CD4-positive, CD25-positive, alpha-beta regulatory T cell (primary cell): ENCODE data around the gene MFSD11. TPM values are rescaled to one million over a fixed set of nuclear protein-coding genes. Genes with fewer than 3 reads are reported as not detected.
A peak's percentile ranks its signal among the peaks of the same experiment; 100 is the strongest.
"Not testable (repeated sequence)": the region's sequence is repeated elsewhere in the genome, so short reads cannot be mapped to it uniquely, and the experiment has no call there.

Source experiments
- ATAC-seq, 2 donors: fragments of 150-1000 bp; cut with Tn5 transposase; one replicate each; pipeline ENCODE4 v1.10.0; 2021; ENCODE audit warnings: low read depth in 2 of 2, moderate number of reproducible peaks in 2 of 2, moderate library complexity in 1 of 2
- DNase-seq, 3 donors: peaks; one replicate each; pipeline versions ENCODE4 v3.0.0 to v3.0.0-alpha.2; 2012 to 2022; ENCODE audit warnings: mixed read lengths in 1 of 3
- H3K27ac ChIP-seq: one replicate; pipeline ENCODE4 v1.7.0; 2013; ENCODE audit warnings: mild to moderate bottlenecking, low read length; ENCODE audit not compliant: insufficient read depth, poor library complexity, severe bottlenecking
- H3K27me3 ChIP-seq: one replicate; pipeline ENCODE4 v1.7.0; 2013; ENCODE audit warnings: low read length; ENCODE audit not compliant: control insufficient read depth, insufficient read depth
- H3K36me3 ChIP-seq: one replicate; pipeline ENCODE4 v1.7.0; 2013; ENCODE audit warnings: mild to moderate bottlenecking, low read length, moderate library complexity; ENCODE audit not compliant: control insufficient read depth, insufficient read depth
- H3K4me1 ChIP-seq: 2 replicates; pipeline ENCODE4 v1.7.0; 2013; ENCODE audit warnings: mild to moderate bottlenecking, low read length; ENCODE audit not compliant: insufficient read depth, control insufficient read depth, poor library complexity, severe bottlenecking
- H3K4me3 ChIP-seq: one replicate; pipeline ENCODE4 v1.7.0; 2013; ENCODE audit warnings: low read depth, mild to moderate bottlenecking, low read length, moderate library complexity
- H3K9me3 ChIP-seq, 2 experiments: 1 replicate in 1 of 2; 2 replicates in 1 of 2; pipeline ENCODE4 v1.7.0; 2013; ENCODE audit warnings: low read length in 2 of 2, mild to moderate bottlenecking in 1 of 2, moderate library complexity in 1 of 2; ENCODE audit not compliant: control insufficient read depth in 2 of 2
- H3K27ac Mint-ChIP-seq, 3 donors: one replicate each; pipeline ENCODE4 v1.8.0; 2020 to 2022; ENCODE audit warnings: mild to moderate bottlenecking in 3 of 3, mixed read lengths in 3 of 3, moderate library complexity in 2 of 3
- H3K27me3 Mint-ChIP-seq: one replicate; pipeline ENCODE4 v1.8.0; 2022; ENCODE audit warnings: mild to moderate bottlenecking, mixed read lengths
- H3K36me3 Mint-ChIP-seq: one replicate; pipeline ENCODE4 v1.8.0; 2020; ENCODE audit warnings: mixed read lengths
- H3K4me1 Mint-ChIP-seq, 4 donors: one replicate each; pipeline ENCODE4 v1.8.0; 2020 to 2022; ENCODE audit warnings: mixed read lengths in 4 of 4, mild to moderate bottlenecking in 1 of 4
- H3K4me3 Mint-ChIP-seq, 4 donors: one replicate each; pipeline ENCODE4 v1.8.0; 2020 to 2022; ENCODE audit warnings: mild to moderate bottlenecking in 4 of 4, mixed read lengths in 4 of 4, moderate library complexity in 3 of 4
- H3K9me3 Mint-ChIP-seq, 7 donors: one replicate each; pipeline ENCODE4 v1.8.0; 2020 to 2022; ENCODE audit warnings: mixed read lengths in 7 of 7, mild to moderate bottlenecking in 3 of 7, moderate library complexity in 2 of 7
- polyA plus RNA-seq, 4 donors: library from polyadenylated mRNA; unstranded; fragments of 300-500 nt; fragmentation: Illumina TruSeq; gene quantifications; one replicate each; pipeline ENCODE4 v1.2.3, GENCODE V29; 2021
- total RNA-seq: library from RNA; stranded (reverse); gene quantifications from one replicate; pipeline ENCODE4 v1.2.3, GENCODE V29; 2022

MFSD11 gene
- total and polyA plus RNA-seq, 5 donors from 2014 or later, result 22.3 to 45.6 (median 26.8) TPM

DNA sequence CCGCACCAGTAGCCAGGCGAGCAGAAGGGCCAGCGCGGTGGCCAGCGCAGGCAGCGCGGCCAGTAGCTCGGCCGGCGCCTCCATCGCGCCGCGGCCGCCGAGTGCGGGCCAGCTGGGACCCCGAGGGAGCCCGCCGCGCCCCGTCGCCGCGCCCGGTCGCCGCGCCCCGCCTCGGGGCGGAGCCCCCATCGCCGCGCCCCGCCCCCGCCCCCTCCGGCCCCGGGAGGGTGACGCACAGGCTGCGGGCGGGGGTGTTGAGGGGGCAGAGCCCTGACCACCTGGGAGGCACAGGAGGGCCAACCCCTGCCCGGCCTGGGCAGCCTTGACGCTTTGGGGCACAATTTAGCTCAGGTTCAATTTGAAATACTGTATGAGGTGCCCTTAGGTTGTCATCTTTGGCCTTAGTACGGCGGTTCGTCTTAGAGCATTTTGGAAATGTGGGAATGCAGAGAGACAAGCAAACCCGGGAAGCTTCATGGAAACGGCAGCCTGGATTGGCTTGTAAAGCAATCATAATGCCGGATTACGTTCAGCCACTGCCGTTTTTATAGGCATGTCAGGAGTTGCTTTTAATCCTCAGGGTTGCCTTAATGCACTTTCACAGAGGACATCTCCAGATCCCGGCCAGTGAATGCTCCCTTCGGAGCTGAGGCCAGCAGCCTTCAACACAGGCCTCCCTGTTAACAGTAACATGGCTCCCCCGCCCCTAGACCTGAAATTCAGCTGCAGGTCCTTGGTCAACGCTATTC lies 26.9 kb upstream of the MFSD11 start, which contains the start of gene MXRA7:
Gene MXRA7 (minus strand): TSS at position 103 of the 749 bp plus-strand sequence. CDS start 19 bp downstream, at position 84.
- H3K4me3 ChIP-seq, result peak within 1 kb of the TSS; percentile 47
- Mint-ChIP-seq H3K27ac (peak within 1 kb of the TSS in 1 of 3 donors; percentile 55), H3K4me3 (peak within 1 kb of the TSS; percentile 69 to 88 (median 82)), H3K9me3 (no peaks in the 10 kb centered on the region), H3K4me1 (peaks cover 5 to 35% (median 20%) of the 10 kb centered on the region in 4 donors), H3K27me3 (no peaks in the 10 kb centered on the region), H3K36me3 (peaks cover 22% of the 10 kb centered on the region)
- no peak within 1 kb of the TSS for H3K27ac ChIP-seq
- H3K27me3 ChIP-seq, result no peaks in the 10 kb centered on the region
- peak in 2 of 3 donors; percentile 24 to 58 for DNase-seq
- peaks cover 16% of the 10 kb centered on the region for H3K36me3 ChIP-seq
- ATAC-seq, result peak; percentile 50 to 67
- H3K4me1 ChIP-seq, result peaks cover 14% of the 10 kb centered on the region
- no peaks in the 10 kb centered on the region for H3K9me3 ChIP-seq

DNA sequence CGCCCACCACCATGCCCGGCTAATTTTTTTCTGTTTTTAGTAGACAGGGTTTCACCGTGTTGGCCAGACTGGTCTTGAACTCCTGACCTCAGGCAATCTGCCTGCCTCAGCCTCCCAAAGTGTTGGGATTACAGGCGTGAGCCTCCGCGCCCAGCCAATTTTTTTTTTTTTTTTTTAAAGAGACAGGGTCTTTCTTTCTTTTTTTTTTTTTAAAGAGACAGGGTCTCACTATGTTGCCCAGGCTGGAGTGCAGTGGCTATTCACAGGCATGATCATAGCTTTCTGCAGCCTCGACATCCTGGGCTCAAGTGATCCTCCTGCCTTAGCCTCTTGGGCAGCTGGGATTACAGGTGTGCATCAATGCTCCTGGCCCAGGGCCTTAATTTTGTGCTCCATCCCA lies 25.6 kb upstream of the MFSD11 start:
- H3K4me3 ChIP-seq, H3K27me3 Mint-ChIP-seq, H3K27ac ChIP-seq, DNase-seq, ATAC-seq, H3K9me3 Mint-ChIP-seq, H3K9me3 ChIP-seq, H3K27me3 ChIP-seq: not testable (repeated sequence)
- Mint-ChIP-seq H3K4me1 (peaks cover 5 to 40% (median 22%) of the 10 kb centered on the region in 4 donors), H3K27ac (peak overlapping the region in 1 of 3 donors; percentile 58), H3K4me3 (peak overlapping the region in 2 of 4 donors; percentile 74 to 80), H3K36me3 (peaks cover 27% of the 10 kb centered on the region)
- Histone ChIP-seq H3K4me1 (peaks cover 18% of the 10 kb centered on the region), H3K36me3 (peaks cover 28% of the 10 kb centered on the region)

DNA sequence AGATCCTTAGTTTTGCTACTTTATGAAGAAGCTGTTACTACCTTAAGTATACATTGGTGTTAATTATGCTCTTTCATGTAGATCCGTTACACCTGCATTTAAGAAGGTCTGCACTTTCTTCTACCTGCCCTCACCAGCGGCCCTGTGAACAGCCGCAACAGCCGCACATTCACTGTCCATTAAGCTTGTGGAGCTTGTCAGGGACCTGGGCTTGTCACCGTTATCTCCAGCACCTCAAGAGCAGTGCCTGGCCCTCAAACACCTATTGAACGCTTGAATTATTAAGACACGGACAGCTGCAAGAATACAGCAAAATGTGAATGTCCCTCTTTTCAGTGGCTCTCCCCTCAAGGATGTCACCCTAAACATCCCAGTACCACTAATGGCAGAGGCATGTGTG lies 24.2 kb upstream of the MFSD11 start:
- no peak for DNase-seq
- no peak for ATAC-seq
- H3K36me3 Mint-ChIP-seq, result peaks cover 35% of the 10 kb centered on the region
- H3K4me1 Mint-ChIP-seq, result peaks cover 5 to 42% (median 23%) of the 10 kb centered on the region in 4 donors
- peak overlapping the region in 2 of 3 donors; percentile 44 to 54 for H3K27ac Mint-ChIP-seq
- H3K9me3 ChIP-seq, result no peaks in the 10 kb centered on the region
- no peaks in the 10 kb centered on the region for H3K27me3 ChIP-seq
- no peaks in the 10 kb centered on the region for H3K9me3 Mint-ChIP-seq
- peaks cover 42% of the 10 kb centered on the region for H3K36me3 ChIP-seq
- no peak overlapping the region for H3K27ac ChIP-seq
- no peaks in the 10 kb centered on the region for H3K27me3 Mint-ChIP-seq
- H3K4me1 ChIP-seq, result peaks cover 18% of the 10 kb centered on the region
- peak overlapping the region in 1 of 4 donors; percentile 80 for H3K4me3 Mint-ChIP-seq
- H3K4me3 ChIP-seq, result no peak overlapping the region

DNA sequence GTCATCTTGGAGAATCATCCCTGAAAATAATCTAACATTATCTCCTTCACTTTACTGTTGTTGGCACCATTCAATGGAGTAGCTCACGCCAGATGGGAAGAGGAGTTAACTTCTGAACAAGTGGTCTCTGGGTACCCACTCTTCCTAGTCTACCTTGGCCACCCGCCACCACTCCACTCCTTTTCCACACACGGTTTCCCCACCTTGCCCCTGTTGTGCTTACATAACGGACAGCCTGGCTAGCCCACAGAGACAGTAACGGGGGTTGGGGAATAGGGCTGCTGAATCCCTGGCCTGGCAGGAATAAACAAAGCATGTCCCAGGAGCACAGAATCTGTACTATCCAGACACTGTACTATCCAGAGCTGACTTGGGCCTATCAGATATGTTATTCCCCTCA lies 23.6 kb upstream of the MFSD11 start:
- H3K4me1 ChIP-seq, result peaks cover 18% of the 10 kb centered on the region
- H3K4me1 Mint-ChIP-seq, result peaks cover 5 to 41% (median 26%) of the 10 kb centered on the region in 4 donors
- peak overlapping the region in 1 of 3 donors; percentile 60 for H3K27ac Mint-ChIP-seq
- H3K27me3 ChIP-seq, result no peaks in the 10 kb centered on the region
- peak overlapping the region in 1 of 4 donors; percentile 47 for H3K4me3 Mint-ChIP-seq
- H3K27me3 Mint-ChIP-seq, result no peaks in the 10 kb centered on the region
- no peak for ATAC-seq
- no peak overlapping the region for H3K27ac ChIP-seq
- no peak for DNase-seq
- no peaks in the 10 kb centered on the region for H3K9me3 ChIP-seq
- no peaks in the 10 kb centered on the region for H3K9me3 Mint-ChIP-seq
- H3K4me3 ChIP-seq, result no peak overlapping the region
- H3K36me3 Mint-ChIP-seq, result peaks cover 38% of the 10 kb centered on the region
- peaks cover 47% of the 10 kb centered on the region for H3K36me3 ChIP-seq

DNA sequence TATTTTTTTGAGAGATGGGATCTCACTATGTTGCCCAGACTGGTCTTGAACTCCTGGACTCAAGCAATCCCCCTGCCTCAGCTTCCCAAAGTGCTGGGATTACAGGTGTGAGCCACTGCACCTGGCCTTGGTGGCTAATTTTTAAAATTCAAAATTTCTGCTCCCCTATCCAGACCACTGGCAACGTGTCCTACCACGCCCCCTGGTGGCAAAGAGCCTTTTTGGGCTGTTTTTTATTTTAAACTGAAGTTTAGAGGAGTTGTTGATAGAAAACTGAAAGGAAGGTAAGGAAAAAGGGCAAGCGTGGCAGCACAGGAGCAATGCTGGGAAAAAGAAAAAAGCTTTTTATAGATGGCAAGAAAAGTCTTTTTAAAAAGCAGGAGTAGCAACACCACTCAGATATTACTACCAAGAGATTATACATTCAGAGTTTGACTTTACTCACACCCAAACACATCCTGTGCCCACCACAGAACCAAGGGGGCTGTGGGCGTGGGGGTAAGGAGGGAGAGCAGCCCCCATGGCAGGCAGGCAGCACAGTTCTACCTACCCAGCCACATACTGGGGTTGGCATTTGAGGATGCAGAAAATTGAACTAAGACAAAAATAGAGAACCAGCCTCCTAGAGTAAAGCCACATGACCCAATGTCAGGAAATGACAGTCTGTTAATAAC lies 23.0 kb upstream of the MFSD11 start:
- Mint-ChIP-seq H3K4me3 (peak overlapping the region in 1 of 4 donors; percentile 47), H3K4me1 (peaks cover 5 to 37% (median 26%) of the 10 kb centered on the region in 4 donors), H3K27ac (peak overlapping the region in 2 of 3 donors; percentile 81 to 87), H3K9me3 (no peaks in the 10 kb centered on the region), H3K36me3 (peaks cover 44% of the 10 kb centered on the region), H3K27me3 (no peaks in the 10 kb centered on the region)
- H3K27me3 ChIP-seq, result no peaks in the 10 kb centered on the region
- no peak overlapping the region for H3K4me3 ChIP-seq
- H3K27ac ChIP-seq, result no peak overlapping the region
- H3K4me1 ChIP-seq, result peaks cover 17% of the 10 kb centered on the region
- no peaks in the 10 kb centered on the region for H3K9me3 ChIP-seq
- H3K36me3 ChIP-seq, result peaks cover 52% of the 10 kb centered on the region
- DNase-seq, result peak; percentile 67 to 71 (median 70)
- ATAC-seq, result peak; percentile 25

DNA sequence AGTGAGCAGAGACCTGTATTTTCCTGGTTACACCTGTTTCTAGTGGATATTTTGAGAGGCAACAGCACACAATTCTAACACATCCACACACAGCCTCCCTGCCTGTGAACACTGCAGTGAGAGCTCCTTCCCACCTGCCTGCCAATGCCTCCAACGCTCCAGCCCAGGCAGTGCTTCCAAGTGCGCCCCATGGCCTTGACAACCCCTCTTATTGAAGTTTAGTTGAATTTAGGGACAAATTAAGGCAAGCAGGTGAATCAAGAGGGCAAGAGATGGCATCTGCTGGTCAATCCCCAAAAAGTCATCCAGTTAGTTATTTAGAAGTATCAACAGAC lies 22.5 kb upstream of the MFSD11 start:
- H3K27me3 Mint-ChIP-seq, result no peaks in the 10 kb centered on the region

DNA sequence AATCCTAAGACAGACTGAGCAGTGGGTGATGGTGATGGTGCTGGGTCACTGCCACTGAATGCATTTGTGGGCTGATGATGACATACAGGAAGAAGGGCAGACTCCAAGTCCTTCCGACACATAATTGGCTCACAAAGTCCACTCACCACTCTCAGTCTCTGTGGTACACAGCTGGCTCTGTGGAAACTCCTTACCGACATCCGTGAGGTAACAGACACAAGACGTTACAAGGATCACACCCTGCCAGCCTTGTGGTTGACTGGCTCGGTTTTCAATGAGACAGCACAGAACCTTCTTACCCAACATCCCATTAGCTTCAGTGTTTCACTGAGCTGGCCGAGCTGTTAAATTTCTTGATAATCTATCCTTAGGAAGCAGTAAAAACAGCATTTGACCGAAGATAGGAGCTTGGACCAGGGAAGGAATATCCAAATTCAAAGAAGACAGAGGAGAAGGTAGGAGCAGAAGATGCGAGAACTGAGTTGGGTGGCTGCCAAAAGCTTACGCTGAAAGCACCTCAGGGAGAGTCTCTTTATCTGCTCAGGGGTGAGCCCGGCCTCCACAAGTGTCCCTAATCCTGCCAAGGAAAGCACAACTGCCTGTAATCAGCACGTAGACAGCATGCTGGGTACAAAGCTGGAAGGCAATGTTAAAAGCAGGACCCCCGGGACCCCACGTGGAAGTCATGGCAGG lies 21.6 kb upstream of the MFSD11 start:
- H3K4me3 ChIP-seq, result no peak overlapping the region
- peaks cover 12% of the 10 kb centered on the region for H3K4me1 ChIP-seq
- peak in 1 of 2 donors; percentile 41 for ATAC-seq
- peaks cover 65% of the 10 kb centered on the region for H3K36me3 ChIP-seq
- no peaks in the 10 kb centered on the region for H3K9me3 ChIP-seq
- H3K36me3 Mint-ChIP-seq, result peaks cover 54% of the 10 kb centered on the region
- H3K27me3 Mint-ChIP-seq, result no peaks in the 10 kb centered on the region
- H3K9me3 Mint-ChIP-seq, result no peaks in the 10 kb centered on the region
- peak overlapping the region; percentile 2 for H3K27ac ChIP-seq
- H3K27ac Mint-ChIP-seq, result peak overlapping the region in 2 of 3 donors; percentile 41 to 70
- H3K4me3 Mint-ChIP-seq, result peak overlapping the region in 2 of 4 donors; percentile 48 to 56
- no peaks in the 10 kb centered on the region for H3K27me3 ChIP-seq
- H3K4me1 Mint-ChIP-seq, result peaks cover 5 to 39% (median 28%) of the 10 kb centered on the region in 4 donors
- peak in 2 of 3 donors; percentile 27 to 62 for DNase-seq

More for the DNA sequence above, 22.5 kb upstream of the MFSD11 start:
- H3K4me3 ChIP-seq, result no peak overlapping the region
- H3K9me3 Mint-ChIP-seq, result no peaks in the 10 kb centered on the region
- peaks cover 47% of the 10 kb centered on the region for H3K36me3 Mint-ChIP-seq
- H3K27me3 ChIP-seq, result no peaks in the 10 kb centered on the region
- H3K27ac ChIP-seq, result no peak overlapping the region
- DNase-seq (no peak), ATAC-seq (no peak)
- H3K9me3 ChIP-seq, result no peaks in the 10 kb centered on the region
- peak overlapping the region in 1 of 4 donors; percentile 56 for H3K4me3 Mint-ChIP-seq
- peak overlapping the region in 1 of 3 donors; percentile 81 for H3K27ac Mint-ChIP-seq
- peaks cover 56% of the 10 kb centered on the region for H3K36me3 ChIP-seq
- peaks cover 5 to 37% (median 26%) of the 10 kb centered on the region in 4 donors for H3K4me1 Mint-ChIP-seq
- peaks cover 12% of the 10 kb centered on the region for H3K4me1 ChIP-seq
